HL-60 (cell line): ENCODE measurements around the gene MPDU1.

Experiments used
- CTCF ChIP-seq: IDR thresholded peaks from one replicate; pipeline ENCODE4 v1.5.1; 2011; ENCODE audit warnings: low read length, control low read depth, inconsistent platforms; ENCODE audit not compliant: insufficient read depth
- GABPA ChIP-seq: IDR thresholded peaks from 2 replicates; pipeline ENCODE4 v1.6.1; 2012; ENCODE audit warnings: low read depth
- POLR2AphosphoS5 ChIP-seq: IDR thresholded peaks from 2 replicates; pipeline ENCODE4 v1.6.1; 2012; ENCODE audit warnings: low read depth

- TF ChIP-seq POLR2AphosphoS5 (peak; percentile 93), CTCF (no peak), GABPA (peak; percentile 78)
Measured at GRCh38 chr17:7572588-7573323, 10.9 kb upstream of the MPDU1 start.
